Iris pigment epithelial cell (primary cell): ENCODE data around the gene CUTA.

Experiments
- DNase-seq: peaks from one replicate; pipeline ENCODE4 v3.0.0-alpha.2; 2011; ENCODE audit warnings: low read depth

Gene CUTA, protein sequence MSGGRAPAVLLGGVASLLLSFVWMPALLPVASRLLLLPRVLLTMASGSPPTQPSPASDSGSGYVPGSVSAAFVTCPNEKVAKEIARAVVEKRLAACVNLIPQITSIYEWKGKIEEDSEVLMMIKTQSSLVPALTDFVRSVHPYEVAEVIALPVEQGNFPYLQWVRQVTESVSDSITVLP

DNA sequence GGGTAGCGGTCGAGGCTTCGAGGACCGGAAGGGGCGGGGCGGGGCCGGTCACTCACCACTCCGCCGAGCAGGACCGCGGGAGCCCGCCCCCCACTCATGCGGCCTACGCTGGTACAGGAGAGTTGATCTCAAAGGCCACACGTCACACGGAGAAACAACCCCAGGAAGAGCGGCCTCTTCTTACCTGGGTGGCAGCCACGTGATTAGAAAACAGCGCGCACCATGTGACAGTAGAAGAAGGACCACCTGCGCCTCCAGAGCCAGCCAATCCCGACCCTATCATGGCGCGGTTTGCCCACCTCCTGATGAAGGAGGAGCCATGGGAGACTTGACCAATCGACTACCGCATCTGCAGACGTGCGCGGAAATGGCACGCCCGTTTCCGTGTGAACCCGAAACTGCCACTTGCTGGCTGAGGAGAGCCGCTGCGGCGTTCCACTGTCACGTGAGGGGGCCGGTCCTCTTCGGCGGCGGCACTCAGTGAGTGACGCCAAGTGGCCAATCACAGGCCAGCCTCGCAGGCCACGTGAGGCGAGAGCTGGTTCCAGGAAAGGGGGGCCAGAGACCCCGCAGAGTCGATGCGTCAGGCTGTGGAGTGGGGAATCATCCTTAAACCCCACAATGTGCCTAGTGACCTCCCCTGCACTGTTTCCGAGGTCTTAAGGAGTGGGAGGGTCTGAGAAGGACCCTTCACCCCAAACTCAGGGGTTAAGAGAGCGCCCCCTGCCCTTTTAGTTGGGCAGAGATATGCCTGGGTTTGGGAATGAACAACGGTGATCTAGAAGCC is at the start of gene CUTA:
Gene CUTA, minus strand, starts transcription at position 205 of the 787 bp plus-strand sequence. Its CDS starts 107 bp downstream, at position 98.
- DNase-seq = peak; percentile 100

DNA sequence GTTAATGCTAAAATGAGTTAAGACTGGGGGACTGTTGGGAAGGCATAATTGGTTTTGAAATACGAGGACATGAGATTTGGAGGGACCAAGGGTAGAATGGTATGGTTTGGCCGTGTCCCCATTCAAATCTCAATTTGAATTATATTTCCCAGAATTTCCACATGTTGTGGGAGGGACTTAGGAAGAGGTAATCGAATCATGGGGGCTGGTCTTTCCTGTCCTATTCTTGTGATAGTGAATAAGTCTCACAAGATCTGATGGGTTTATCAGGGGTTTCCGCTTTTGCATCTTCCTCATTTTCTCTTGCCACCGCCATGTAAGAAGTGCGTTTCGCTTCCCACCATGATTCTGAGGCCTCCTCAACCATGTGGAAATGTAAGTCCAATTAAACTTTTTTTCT is 49.2 kb upstream of the CUTA start:
- no peak for DNase-seq

DNA sequence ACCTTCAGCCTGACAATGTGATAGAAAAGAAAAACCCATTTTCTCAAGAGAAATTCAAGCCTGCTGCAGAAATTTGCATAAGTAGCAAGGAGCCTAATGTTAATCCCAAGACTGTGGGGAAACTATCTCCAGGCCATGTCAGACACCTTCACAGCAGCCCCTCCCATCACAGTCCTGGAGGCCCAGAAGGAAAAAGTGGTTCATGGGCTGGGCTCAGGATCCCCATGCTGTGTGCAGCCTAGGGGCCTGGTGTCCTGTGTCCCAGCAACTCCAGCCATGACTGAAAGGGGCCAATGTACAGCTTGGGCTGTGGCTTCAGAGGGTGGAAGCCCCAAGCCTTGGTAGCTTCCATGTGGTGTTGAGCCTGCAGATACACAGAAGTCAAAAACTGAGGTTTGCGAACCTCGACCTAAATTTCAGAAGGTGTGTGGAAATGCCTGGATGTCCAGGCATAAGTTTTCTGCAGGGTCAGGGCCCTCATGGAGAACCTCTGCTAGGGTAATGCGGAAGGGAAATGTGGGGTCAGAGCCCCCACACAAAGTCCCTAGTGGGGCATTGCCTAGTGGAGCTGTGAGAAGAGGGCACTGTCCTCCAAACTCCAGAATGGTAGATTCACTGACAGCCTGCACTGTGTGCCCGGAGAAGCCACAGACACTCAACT is 48.3 kb upstream of the CUTA start:
- no peak for DNase-seq

DNA sequence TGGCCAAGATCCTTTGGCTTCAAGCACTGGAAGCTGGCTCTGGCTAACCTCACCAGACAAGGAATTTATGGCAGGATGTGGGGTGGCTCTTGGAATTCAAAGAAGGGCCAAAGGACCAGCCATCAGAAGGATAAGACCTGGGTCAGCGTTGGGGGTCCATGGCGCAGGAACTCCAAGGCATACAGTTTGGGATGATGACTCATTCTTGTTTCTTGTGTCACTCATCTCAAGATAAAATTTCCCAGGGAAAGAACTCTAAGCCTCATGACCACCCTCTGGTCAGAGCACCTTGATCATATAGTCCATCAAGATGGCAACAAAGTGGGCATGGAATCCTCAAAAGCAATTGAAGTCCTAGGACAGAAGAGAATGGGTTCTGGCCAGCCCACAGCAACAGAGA is 41.3 kb upstream of the CUTA start:
- no peak for DNase-seq

DNA sequence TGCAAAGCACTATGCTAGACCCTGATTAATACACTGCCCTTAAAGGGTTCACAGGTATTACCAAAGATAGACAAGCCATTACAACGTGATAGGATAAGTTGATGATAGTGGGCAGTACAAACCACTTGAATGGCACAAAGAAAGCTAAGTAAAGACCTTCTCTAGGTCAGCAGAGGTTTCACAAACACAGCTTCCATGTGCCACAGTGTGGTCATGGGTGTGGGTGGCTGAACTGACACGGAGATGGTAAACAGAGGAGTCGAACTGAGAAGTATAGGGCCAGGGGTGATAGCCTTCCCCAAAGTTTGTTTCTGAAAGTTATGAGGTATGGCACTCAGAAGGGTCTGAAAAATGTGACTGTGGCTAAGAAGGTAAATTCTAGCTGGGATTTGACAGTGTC is 40.8 kb upstream of the CUTA start:
- DNase-seq = no peak

DNA sequence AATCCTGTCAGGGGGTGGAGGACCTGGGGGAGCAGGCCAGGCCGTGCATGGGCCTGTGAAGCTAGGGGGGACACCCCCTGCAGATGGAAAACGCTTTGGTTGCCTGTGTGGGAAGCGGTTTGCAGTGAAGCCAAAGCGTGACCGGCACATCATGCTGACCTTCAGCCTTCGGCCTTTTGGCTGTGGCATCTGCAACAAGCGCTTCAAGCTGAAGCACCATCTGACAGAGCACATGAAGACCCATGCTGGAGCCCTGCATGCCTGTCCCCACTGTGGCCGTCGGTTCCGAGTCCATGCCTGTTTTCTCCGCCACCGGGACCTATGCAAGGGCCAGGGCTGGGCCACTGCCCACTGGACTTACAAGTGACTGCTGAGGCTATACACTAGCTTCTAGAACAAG is 38.2 kb upstream of the CUTA start:
- no peak for DNase-seq

DNA sequence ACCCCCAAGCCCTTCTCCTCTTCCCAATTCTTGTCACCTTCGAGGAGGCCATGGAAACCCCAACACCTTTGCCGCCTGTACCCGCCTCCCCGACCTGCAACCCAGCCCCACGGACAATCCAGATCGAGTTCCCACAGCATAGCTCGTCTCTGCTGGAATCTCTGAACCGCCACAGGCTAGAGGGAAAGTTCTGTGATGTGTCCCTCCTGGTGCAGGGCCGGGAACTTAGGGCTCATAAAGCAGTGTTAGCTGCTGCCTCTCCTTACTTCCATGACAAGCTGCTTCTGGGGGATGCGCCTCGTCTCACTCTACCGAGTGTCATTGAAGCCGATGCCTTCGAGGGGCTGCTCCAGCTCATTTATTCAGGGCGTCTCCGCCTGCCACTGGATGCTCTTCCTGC is 37.1 kb upstream of the CUTA start:
- DNase-seq = no peak

DNA sequence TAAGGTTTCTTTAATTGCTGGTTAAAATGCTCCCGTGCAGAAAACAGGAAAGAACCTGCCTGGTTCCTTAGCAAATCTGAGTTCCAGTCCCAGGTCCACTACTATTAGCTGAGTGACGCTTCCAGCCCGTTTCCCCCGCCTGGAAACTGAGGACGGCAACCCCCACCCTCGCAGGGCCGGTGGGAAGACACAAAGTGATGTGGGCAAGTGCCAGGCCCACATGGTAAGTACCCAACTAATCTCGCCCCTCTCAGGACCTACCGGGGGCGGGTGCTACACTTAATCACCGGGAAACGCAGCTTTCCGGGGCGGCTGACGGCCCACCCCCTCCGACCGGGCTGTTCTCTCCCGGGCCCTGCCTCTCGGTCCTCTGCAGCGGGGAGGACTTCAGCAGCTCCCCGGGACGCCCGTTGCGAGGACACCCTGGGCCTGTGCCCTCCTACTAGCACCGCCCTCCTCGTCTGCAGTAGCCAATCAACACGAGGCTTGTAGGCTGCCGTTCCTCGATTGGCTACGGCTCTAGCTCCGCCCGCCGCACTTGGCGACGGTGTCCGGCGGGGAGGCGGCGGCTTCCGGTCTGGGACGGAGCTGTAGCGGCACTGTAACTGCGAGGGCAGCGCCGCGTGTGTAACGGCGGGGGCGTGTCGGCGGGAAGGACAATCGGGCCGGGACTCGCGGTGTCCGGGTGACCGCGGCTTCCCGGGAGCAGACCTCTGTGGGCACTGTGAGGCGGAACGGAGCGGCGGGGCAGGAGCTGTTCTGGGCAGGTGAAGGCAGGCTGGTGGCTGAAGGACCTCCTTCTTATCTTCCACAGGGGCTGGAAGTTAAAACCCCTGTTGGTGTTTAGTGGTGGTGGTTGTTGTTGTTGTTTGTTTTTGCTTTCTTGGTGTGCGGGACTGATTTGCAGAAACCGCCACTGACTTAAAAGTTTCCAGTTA is 36.4 kb upstream of the CUTA start, which contains the start of gene ZBTB9:
Gene ZBTB9, plus strand, starts transcription at position 568 of the 938 bp plus-strand sequence. CDS start 525 bp downstream, outside the sequence.
- DNase-seq = peak; percentile 96

DNA sequence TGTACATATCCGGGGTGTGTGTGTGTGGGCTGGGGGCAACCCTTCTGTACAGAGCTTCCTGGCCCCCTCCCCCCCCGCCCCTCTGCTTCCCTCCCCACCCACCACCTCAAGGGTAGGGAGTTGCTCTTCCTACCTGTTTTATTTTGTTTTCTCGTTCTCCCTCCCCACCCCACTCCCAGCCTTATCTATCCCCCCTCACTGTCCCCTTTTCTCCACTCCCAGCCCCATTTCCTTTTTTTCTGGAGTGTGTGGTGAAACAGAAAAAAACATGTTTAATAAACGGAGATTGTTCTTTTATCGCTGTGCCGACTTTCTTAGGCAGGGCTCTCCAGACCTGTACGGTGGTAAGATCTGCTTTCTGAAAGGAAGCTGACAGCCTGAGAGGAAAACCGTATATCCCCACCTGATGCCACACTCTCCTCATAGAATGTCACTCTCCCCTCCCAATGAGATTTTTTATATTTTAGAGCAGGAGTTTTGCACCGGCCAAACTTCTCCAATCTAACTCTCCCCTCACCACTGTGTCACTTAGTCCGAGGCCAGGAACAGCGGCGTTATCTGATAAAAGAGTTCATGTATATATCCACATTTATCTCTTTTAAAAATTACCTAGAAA is 35.6 kb upstream of the CUTA start:
- DNase-seq = peak; percentile 27

DNA sequence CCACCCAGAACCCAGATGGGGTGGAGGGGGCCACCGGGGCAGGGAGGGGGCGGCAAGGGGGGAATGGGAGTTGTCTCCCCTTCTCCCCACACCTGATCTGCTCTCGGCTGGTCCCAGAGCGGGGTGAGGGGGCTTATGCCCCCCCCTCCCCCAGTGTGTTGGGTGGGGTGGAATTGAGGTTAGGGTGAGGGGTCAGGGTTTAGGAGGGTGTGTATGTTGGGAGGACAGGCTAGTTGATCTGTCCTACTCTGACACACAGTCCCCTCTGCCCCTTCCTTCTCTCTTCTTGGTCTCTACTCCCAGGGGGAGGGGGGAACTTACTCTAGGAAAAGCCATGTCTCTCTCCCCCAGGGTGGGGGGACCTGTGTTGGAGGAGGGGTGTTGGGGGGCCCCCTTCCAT is 34.6 kb upstream of the CUTA start:
- no peak for DNase-seq

DNA sequence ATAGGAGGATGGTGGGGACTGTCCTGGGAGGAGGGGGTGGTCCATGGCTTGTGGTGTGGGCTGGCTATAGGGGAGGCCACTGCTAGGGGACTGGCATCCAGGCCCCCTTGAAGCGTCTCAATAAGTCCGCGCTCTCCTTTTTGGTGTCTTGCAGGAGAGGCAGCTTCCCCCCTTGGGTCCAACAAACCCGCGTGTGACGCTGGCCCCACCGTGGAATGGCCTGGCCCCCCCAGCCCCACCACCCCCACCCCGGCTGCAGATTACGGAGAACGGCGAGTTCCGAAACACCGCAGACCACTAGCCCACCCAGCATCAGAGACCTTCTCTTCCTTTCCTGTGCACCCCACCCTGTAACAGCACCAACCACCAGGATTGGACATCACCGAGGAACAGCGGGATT is 33.7 kb upstream of the CUTA start:
- DNase-seq = no peak

DNA sequence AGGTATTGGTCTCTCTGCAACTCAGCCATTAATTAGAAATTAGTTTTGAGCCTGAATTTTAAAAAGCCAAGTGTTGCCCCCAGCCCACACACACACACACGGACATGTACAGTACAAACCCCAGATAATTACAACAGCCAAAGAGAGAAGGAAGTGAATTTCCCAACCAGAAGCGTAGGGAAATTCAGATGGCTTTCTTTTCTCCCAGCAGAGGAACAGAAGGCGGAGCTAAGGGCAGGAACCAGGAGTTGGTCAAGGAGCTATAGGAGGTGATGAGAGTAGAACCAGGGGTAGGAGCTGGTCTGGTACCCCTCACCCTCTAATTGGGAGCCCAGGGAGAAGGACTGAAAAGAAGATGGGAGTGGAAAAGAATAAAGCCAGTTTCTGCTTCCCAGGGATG is 32.5 kb upstream of the CUTA start:
- DNase-seq = no peak

DNA sequence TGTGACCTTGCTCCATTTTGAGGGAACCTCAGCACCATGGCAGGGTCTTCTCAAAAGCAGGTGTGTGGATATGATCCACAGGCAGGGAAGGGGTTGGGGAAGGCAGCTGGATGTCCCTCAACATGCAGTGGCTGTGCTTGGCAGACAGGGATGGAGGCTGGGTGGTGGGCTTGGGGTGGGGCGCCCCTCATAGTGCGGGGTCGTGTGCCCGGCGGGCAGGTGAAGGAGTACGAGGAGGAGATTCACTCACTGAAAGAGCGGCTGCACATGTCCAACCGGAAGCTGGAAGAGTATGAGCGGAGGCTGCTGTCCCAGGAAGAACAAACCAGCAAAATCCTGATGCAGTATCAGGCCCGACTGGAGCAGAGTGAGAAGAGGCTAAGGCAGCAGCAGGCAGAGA is 28.4 kb upstream of the CUTA start:
- DNase-seq = no peak

DNA sequence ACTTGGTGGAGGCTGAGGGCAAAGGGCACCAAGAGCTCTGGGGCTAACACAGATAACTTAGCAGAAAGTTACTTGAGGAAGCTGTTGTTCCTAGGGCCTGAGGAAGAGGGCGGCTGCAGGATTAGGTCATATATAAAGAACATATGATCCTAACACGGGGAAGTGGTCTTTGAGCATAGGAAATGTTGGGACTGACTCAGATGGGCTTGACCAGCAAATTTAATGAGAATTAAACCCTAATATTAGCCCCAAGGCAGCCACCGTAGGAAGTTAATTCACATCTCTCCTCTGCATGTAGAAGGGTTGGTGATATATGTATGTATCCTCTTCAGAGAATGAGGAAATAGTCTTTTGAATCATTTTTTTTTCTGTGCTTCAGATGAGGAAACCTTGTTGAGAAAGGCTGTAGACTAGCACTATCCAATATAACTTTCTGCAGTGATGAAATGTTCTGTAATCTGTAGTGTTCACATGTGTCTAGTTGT is 27.3 kb upstream of the CUTA start:
- no peak for DNase-seq

DNA sequence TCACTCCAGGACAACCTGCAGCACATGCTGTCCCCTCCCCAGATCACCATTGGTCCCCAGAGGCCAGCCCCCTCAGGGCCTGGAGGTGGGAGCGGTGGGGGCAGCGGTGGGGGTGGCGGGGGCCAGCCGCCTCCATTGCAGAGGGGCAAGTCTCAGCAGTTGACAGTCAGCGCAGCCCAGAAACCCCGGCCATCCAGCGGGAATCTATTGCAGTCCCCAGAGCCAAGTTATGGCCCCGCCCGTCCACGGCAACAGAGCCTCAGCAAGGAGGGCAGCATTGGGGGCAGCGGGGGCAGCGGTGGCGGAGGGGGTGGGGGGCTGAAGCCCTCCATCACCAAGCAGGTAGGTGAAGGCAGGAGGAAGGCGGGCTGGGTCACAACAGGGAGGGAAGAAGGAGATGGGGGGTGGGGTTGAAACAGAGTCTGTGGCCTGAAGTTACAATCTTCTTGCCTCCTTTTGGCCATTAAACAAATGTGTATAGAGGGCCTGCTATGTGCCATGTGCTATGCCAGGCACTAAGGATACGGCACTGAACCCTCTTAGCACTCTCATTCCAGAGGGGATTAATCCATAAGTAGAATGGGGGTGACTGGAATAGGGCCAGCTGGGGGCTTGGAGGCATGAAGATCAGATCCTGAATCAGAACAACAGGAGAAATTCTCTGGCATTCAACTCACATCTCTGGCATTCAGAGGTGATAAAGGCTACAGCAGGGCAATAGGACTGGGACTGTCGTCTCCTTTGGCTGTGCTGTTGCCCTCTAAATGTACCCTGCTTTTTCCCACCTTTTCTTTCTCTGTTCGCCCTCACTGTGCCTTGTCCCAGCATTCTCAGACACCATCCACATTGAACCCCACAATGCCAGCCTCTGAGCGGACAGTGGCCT is 26.0 kb upstream of the CUTA start:
- no peak for DNase-seq

DNA sequence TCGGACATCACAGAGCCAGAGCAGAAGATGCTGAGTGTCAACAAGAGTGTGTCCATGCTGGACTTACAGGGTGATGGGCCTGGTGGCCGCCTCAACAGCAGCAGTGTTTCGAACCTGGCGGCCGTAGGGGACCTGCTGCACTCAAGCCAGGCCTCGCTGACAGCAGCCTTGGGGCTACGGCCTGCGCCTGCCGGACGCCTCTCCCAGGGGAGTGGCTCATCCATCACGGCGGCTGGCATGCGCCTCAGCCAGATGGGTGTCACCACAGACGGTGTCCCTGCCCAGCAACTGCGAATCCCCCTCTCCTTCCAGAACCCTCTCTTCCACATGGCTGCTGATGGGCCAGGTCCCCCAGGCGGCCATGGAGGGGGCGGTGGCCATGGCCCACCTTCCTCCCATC is 25.1 kb upstream of the CUTA start:
- DNase-seq = no peak

DNA sequence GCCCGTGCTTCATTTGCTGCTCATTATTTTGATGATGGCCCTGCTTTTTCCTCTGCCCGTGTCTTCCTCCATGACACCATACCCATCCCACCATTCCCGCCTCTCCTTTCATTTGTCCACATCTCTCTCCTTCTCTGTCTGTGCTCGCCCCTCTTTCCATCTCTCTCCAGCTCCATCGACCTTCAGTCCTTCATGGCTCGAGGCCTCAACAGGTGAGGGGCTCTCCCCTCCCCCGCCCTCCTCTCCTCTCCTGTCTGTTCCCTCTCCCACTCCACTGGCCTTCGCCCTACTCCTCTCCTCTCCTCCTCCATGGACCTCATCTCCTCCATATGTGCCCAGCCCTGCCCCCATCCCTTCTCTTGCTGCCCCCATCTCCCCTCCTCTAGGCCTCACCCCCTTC is 24.4 kb upstream of the CUTA start:
- no peak for DNase-seq

DNA sequence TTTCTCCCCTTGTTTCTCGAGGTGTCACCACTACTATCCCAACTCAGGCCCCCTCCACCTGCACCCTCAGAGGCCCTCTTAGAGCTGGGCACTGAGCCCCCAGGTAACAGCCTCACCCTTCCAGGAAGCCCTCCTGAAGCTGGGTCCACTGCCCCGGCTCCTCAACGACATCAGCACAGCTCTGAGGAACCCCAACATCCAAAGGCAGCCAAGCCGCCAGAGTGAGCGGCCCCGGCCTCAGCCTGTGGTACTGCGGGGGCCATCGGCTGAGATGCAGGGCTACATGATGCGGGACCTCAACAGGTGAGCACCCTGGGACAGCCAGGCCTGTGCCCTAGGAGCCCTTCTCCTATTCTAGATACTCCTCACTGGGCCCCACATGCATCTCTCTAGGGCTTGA is 23.6 kb upstream of the CUTA start:
- DNase-seq = no peak

DNA sequence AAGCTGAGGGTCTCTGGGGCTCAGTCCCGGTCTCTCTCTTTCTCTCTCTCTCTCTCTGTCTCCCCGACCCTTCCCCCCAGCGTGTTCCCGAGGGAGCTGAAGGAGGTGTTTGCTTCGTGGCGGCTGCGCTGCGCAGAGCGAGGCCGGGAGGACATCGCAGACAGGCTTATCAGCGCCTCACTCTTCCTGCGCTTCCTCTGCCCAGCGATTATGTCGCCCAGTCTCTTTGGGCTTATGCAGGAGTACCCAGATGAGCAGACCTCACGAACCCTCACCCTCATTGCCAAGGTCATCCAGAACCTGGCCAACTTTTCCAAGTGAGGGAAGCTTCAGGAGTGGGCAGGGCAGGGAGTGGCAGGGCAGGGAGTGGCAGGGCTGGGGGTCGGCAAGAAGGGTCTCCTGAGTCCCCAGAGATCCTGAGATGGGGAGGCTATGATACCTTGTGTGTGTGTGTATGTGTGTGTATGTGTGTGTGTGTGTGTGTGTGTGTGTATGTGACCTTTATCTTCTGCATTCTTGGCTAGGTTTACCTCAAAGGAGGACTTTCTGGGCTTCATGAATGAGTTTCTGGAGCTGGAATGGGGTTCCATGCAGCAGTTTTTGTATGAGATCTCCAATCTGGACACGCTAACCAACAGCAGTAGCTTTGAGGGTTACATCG is 22.9 kb upstream of the CUTA start:
- DNase-seq = no peak
